Transverse colon (tissue), 4 donors: ENCODE results near the gene LCE5A. TPM values are rescaled to one million over a fixed set of nuclear protein-coding genes. Genes with fewer than 3 reads are reported as not detected.

Experiments
- DNase-seq: peaks from one replicate; pipeline ENCODE4 v3.0.0-alpha.2; 2019
- H3K27ac ChIP-seq, 4 donors: fragments of 200-600 bp; sonication (generic); 2 replicates each; pipeline ENCODE4 v1.5.1; 2016 to 2018; ENCODE audit warnings: inconsistent platforms in 4 of 4
- H3K27me3 ChIP-seq: fragments of 200-600 bp; sonication (generic); 2 replicates; pipeline ENCODE4 v1.5.1; 2017; ENCODE audit warnings: inconsistent platforms
- H3K36me3 ChIP-seq, 4 donors: fragments of 200-600 bp; sonication (generic); 2 replicates each; pipeline ENCODE4 v1.5.1; 2017 to 2019; ENCODE audit warnings: inconsistent platforms in 4 of 4
- H3K4me1 ChIP-seq, 4 donors: fragments of 200-600 bp; sonication (generic); 2 replicates each; pipeline ENCODE4 v1.5.1; 2017 to 2020; ENCODE audit warnings: inconsistent platforms in 4 of 4
- H3K4me3 ChIP-seq, 4 donors: fragments of 200-600 bp; sonication (generic); 1 replicate in 1 of 4; 2 replicates in 3 of 4; pipeline versions ENCODE4 v1.5.1 to v1.6.1; 2017 to 2019; ENCODE audit warnings: inconsistent platforms in 4 of 4
- H3K9me3 ChIP-seq, 2 donors: fragments of 200-600 bp; sonication (generic); 2 replicates each; pipeline ENCODE4 v1.5.1; 2017 to 2019; ENCODE audit warnings: inconsistent platforms in 2 of 2
- EP300 ChIP-seq: sonication (generic); formaldehyde crosslinking; IDR thresholded peaks from one replicate; pipeline ENCODE4 v1.6.1; 2017; ENCODE audit warnings: antibody characterized with exemption, low read depth
- POLR2A ChIP-seq: fragments of 450-650 bp; IDR thresholded peaks from one replicate; pipeline ENCODE4 v1.6.1; 2016; ENCODE audit warnings: antibody characterized with exemption, mild to moderate bottlenecking, moderate library complexity
- POLR2AphosphoS5 ChIP-seq, 3 donors: sonication (generic); formaldehyde crosslinking; IDR thresholded peaks; one replicate each; pipeline ENCODE4 v1.6.1; 2016; ENCODE audit warnings: antibody characterized with exemption in 3 of 3
- WGBS, 2 donors: methylation state at CpG; one replicate each; pipeline ENCODE4 v1.1.5; 2018; ENCODE audit warnings: low coverage in 1 of 2; 5-methylcytosine and 5-hydroxymethylcytosine counted together
- in situ Hi-C, 4 donors: fragments of 200-750 bp; cut with MboI; loops; one replicate each; pipeline versions ENCODE4 v1.15.0 to v1.15.1; 2017; ENCODE audit warnings: low sequenced_read_pairs in 3 of 4, low pct_ligation_motif_present in 1 of 4, low pct_unique_long_range_greater_than_20kb in 1 of 4
- intact Hi-C: fragments of 100-400 bp; cut with DNase I; formaldehyde crosslinking; loops from one replicate; pipeline ENCODE4 v1.15.1; 2023; ENCODE audit warnings: low total_unique reads
- total RNA-seq, 4 donors: library from RNA; depleted of rRNA; stranded (reverse); fragments of >200 nt; gene quantifications; one replicate each; pipeline ENCODE4 v1.1.0, GENCODE V29; 2016
- TF ChIP-seq, protein P1 (sequence below), 5 experiments: fragments of 200-600 bp in 3 of 5; fragments of 450-650 bp in 2 of 5; sonication (generic) in 3 of 5; IDR thresholded peaks; 1 replicate in 2 of 5; 2 replicates in 3 of 5; pipeline ENCODE4 v1.5.1; 2016 to 2017; ENCODE audit warnings: antibody characterized with exemption in 5 of 5, inconsistent platforms in 3 of 5, mild to moderate bottlenecking in 2 of 5, moderate library complexity in 1 of 5

The LCE5A gene
- total RNA-seq, 4 donors from 2014 or later = not detected

GRCh38 chr1:152533327-152533938, 22.8 kb downstream of the LCE5A start:
- Histone ChIP-seq H3K4me3 (no peak overlapping the region), H3K27ac (no peak overlapping the region), H3K36me3 (no peaks in the 10 kb centered on the region), H3K4me1 (no peaks in the 10 kb centered on the region), H3K27me3 (peaks cover 2% of the 10 kb centered on the region), H3K9me3 (no peaks in the 10 kb centered on the region)
- intact Hi-C loops = no loop called here
- 21 to 25% methylated on average over 6 to 7 of the region's 7 CpGs for WGBS, 2 donors
- DNase-seq = peak; percentile 56
- in situ Hi-C loops = no loop called here
- TF ChIP-seq, protein P1, sequence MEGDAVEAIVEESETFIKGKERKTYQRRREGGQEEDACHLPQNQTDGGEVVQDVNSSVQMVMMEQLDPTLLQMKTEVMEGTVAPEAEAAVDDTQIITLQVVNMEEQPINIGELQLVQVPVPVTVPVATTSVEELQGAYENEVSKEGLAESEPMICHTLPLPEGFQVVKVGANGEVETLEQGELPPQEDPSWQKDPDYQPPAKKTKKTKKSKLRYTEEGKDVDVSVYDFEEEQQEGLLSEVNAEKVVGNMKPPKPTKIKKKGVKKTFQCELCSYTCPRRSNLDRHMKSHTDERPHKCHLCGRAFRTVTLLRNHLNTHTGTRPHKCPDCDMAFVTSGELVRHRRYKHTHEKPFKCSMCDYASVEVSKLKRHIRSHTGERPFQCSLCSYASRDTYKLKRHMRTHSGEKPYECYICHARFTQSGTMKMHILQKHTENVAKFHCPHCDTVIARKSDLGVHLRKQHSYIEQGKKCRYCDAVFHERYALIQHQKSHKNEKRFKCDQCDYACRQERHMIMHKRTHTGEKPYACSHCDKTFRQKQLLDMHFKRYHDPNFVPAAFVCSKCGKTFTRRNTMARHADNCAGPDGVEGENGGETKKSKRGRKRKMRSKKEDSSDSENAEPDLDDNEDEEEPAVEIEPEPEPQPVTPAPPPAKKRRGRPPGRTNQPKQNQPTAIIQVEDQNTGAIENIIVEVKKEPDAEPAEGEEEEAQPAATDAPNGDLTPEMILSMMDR (IDR thresholded peaks at IDR 0.05) = peak; percentile 51 to 68 (median 60)
- TF ChIP-seq POLR2A = no peak

DNA sequence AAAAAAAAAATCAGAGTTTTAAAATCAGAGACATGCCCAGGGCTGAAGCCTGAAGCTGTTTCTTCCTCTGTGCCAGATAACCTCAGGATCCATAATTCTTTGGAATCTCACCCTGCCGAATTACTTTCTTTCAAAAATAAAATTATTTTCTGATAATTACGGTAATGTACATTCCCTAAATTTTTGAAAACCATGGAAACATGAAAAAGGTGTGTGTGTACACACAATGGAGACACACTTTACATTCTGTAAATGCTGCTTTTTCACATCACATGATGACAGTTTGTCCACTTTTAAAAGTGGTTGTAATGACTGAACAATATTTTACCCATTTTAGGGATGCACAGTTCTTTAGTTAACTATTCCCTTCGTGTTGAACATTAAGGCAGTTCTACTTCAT, 25.2 kb downstream of the LCE5A start:
- no peaks in the 10 kb centered on the region for H3K36me3 ChIP-seq
- in situ Hi-C loops = no loop called here
- no peak overlapping the region for H3K4me3 ChIP-seq
- H3K4me1 ChIP-seq = no peaks in the 10 kb centered on the region
- peaks cover 2% of the 10 kb centered on the region for H3K27me3 ChIP-seq
- 69 to 80% methylated on average over 3 of the region's 3 CpGs for WGBS, 2 donors
- TF ChIP-seq EP300 (no peak), POLR2AphosphoS5 (IDR thresholded peaks at IDR 0.05) (no peak), POLR2A (no peak)
- TF ChIP-seq, protein P1 (IDR thresholded peaks at IDR 0.05) = no peak
- no peak overlapping the region for H3K27ac ChIP-seq
- intact Hi-C loops = no loop called here
- no peak for DNase-seq
- no peaks in the 10 kb centered on the region for H3K9me3 ChIP-seq

GRCh38 chr1:152537496-152537895, 26.9 kb downstream of the LCE5A start:
- no peak overlapping the region for H3K4me3 ChIP-seq
- TF ChIP-seq POLR2AphosphoS5 (IDR thresholded peaks at IDR 0.05) (no peak), POLR2A (no peak), EP300 (no peak)
- TF ChIP-seq, protein P1 (IDR thresholded peaks at IDR 0.05) = no peak
- no peak overlapping the region for H3K27ac ChIP-seq
- 0 to 52% methylated on average over 1 to 4 of the region's 4 CpGs for WGBS, 2 donors
- H3K27me3 ChIP-seq = peaks cover 2% of the 10 kb centered on the region
- no peaks in the 10 kb centered on the region for H3K36me3 ChIP-seq
- in situ Hi-C loops (no loop called here), intact Hi-C loops (no loop called here)
- no peaks in the 10 kb centered on the region for H3K9me3 ChIP-seq
- DNase-seq = no peak
- H3K4me1 ChIP-seq = no peaks in the 10 kb centered on the region

GRCh38 chr1:152539901-152540300, 29.3 kb downstream of the LCE5A start:
- 60 to 72% methylated on average over 2 of the region's 2 CpGs for WGBS, 2 donors
- no peaks in the 10 kb centered on the region for H3K27me3 ChIP-seq
- no peaks in the 10 kb centered on the region for H3K36me3 ChIP-seq
- H3K27ac ChIP-seq = no peak overlapping the region
- H3K4me1 ChIP-seq = no peaks in the 10 kb centered on the region
- intact Hi-C loops (no loop called here), in situ Hi-C loops (no loop called here)
- TF ChIP-seq POLR2A = no peak
- TF ChIP-seq, protein P1 (IDR thresholded peaks at IDR 0.05) = no peak
- no peak for TF ChIP-seq EP300
- TF ChIP-seq POLR2AphosphoS5 (IDR thresholded peaks at IDR 0.05) = no peak
- no peak overlapping the region for H3K4me3 ChIP-seq
- DNase-seq = no peak
- H3K9me3 ChIP-seq = no peaks in the 10 kb centered on the region
